A204.1 (cell line): ENCODE results near the gene DCBLD2.

Experiments
- FAIRE-seq: peaks from 2 replicates; lab custom pipeline; 2012; peaks lifted over from hg19 to GRCh38; lab: Jason Lieb, UNC

DCBLD2 gene

DNA sequence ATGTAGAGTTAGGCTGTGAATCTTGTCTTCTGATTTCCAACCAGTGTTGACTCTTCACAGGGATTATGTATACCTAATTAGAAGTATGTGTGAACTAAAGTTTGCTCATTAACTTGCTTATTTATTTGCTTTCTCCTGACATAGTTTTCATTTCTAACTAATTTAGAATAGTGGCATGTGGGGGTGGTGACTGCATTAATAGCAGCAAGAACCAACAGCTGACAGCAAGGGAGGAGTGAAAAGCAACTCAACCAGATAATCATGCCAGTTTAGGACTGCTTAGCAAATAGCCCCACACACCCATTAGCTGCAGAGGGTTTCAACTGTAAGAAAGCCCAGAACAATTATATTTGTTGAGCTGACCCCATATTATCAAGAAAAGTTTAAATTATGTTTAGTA lies 134.6 kb downstream of the DCBLD2 start:
- FAIRE-seq, result no peak

DNA sequence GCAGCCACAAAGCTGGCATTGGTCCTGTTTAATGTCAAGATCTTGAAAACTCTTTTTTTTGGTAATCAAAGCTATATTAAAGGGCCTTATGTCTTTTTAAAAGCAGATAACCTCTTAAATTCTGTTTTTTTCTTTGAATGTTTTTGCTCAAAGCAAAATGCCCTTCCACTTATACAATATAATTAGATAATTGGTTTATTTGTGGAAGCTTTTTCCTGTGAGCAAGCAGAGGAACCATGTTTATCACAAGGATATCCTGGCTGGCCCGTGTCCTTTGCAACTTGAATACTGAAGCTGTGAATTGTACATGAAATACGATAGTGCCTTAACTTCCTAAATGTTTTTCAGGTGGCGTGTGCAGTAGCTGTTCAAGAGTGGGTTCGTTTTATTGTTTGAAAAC lies 135.8 kb downstream of the DCBLD2 start:
- FAIRE-seq, result no peak

DNA sequence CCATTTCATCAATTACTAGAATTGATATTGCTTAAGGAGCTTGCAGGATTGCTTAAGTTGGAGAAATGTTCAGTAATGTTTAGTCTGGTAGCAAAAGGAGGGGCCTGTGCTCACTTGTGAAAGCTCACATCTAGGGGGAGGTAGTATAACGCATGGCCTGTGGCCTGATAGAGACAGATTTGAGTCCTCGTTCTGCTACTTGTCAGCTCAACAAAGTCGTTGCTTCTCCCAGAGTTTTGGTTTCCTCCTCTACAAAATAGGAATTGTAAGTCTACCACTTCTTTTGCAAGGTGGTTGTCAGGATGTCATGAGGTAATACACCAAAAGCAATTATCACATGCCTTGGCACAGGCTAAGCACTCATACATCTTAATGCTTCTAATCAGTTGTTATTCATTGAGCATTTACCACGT lies 137.0 kb downstream of the DCBLD2 start:
- FAIRE-seq, result no peak

DNA sequence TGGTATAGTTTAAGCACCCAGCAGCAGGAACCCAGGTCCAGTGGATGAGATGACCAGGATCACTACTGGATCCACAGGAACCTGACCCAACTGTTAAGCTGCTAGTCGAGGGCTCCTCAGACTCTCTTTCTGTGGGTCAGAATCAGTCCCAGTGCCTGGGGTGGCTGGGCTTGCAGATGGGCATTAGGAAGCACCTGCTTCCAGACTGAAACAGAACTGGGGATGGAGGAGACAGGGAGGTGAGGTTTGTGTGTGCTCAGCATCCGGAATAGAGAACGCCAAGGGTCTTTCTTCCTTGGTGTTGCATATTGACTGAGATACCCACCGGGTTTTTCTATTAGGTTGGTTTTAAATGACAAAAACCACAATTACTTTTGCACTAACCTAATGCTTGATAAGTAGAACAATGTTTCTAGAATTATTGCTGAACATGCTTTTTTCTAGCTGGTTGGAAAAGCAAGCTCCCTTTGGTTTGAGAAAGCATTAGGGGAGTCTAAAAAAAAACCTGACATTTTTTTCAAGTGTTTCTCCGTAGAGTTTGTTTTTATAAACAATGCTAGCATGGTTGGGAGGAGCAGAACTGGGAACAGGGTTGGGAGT lies 137.6 kb downstream of the DCBLD2 start:
- no peak for FAIRE-seq

DNA sequence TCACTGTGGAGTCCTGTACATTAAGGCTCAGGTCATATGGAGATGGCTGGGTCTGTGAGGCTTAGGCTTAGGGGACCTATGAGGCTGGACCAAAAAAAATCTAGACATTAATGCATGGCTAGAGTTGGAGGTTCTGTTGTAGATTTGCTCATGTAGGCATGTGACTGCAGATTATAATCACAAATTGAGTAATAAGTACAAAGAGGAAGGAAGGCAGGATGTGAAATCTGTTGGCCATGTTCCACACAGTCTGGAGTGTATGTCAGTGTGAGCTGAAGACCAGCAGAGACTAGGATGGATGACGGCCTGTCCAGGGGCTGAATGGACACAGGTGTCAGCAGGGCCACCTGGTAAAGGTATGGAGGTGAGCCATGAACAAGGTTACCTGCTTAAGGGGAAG lies 138.4 kb downstream of the DCBLD2 start, which contains the start of gene ST3GAL6:
TSS of gene ST3GAL6 (plus strand) at position 265 of the 400 bp plus-strand sequence. CDS start 5,101 bp downstream, outside the sequence.
- FAIRE-seq, result no peak

DNA sequence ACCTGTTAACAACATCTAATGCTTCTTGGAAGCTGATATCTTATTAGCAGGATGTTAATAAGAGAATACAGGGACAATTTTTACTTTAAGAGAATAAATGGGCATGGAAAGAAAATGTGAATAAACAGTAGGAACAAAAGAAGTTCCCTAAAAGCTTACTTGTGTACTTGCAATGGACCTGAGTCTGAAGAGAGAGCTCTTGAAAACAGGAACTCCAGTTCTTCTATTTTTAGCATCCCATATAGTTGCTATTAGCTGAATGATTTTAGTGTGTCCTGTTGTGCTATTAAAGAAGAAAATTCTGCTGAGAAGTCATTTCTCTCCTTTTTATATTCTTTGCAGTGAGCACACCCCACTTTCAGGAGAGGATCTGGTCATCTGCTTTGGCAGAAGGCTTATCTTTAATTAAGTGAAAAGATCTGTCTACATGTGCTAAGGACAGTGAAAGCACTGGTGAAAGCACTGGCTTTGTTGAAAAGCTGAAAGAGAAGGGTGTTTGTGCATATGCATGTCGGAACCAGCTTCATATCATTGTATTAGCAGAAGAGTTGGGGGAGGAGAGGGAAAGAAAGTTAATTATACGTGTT lies 139.8 kb downstream of the DCBLD2 start:
- no peak for FAIRE-seq

DNA sequence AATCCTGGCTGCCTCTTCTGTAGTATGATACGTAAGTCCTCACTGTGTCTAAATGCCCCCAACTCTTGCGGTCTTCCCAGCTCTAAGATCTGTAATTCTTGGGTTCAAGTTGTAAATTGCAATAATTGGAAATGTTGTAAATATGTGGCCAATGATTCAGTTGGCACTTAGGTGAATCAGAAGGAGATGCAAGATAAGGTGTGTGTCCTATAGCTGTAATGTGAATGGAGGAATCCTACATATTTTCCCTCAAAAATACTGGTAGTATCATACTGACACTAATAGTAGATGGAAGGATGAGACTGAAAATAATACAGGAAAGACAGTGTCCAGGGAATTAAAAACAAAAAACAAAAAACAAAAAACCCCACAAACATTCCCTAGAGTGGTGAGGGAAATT lies 141.9 kb downstream of the DCBLD2 start:
- no peak for FAIRE-seq

DNA sequence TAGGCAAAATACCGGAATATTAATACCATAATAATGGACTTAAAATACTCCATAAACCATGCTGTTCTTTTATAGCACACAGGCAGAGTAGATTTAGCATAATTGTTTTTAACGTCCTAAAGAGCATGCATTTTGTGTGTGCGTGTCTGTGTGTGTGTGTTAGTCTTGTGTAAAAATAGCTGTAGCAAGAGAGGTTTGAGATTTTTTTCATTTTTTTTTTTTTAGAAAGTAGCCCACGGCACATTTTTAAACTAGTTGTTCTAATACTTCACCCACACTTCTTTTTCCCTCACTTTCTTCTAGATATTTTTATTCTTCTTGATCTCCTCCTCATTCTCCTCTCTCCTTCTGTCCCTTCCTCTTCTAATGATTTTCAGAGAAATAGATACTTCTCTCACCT lies 145.9 kb downstream of the DCBLD2 start:
- no peak for FAIRE-seq

DNA sequence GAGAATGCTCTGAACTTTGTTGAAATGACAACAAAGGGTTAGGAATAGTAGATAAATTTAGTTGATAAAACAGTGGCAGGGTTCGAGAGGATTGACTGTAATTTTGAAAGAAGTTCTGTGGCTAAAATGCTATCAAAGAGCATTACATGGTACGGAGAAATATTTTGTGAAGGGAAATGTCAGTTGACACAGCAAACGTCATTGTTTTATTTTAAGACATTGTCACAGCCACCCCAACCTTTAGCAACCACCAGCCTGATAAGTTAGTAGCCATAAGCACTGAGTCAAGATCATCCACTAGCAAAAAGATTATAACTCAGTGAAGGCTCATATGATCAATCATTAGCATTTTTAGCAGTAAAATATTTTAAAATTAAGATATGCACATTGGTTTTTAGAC lies 147.0 kb downstream of the DCBLD2 start:
- FAIRE-seq, result no peak

DNA sequence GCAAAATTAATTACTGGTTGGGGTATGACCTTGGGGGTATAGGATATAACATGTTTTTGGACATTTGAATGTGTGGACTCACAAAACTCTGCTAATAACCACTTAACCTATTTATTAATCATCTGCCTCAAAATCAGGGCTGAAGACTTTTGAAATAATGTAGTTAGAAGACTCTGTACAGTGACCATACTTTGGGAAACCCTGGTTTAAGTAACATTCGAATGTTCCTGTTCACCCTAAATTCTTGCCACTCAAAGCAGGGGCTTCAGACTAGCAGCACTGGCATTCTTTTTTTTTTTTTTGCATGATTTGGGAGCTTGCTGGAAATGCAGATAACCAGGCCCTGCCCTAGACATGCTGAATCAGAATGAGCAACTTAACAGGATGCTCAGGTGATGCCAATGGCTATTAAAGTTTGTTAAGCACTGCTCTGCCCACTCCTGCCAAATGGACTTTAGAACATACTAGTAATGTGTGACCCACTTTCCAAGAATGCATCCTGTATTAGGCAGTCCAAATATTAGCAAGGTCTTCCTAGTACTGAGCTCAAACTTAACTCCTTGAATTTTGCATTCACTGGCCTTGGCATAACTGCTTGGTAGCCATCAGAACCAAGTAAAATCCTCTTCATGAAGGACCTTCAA lies 151.1 kb downstream of the DCBLD2 start:
- no peak for FAIRE-seq

DNA sequence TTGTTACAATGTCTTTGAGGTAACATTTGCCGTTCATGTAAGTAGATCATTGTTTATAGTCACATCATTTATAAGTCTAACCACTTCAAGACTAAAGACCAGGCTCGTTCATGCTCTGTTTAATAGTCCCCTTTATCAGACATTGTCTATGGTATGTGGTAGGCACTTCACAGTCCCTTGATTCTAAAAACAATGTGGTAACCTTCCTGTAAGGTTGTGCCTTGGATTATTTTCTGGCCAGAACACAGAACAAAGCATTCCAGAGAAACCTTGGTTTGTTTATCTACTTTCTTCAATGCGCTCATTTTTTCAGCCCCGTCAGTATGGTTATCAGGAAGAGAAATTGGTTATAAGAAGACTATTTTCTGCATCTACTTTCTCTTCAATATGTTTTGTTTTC lies 154.6 kb downstream of the DCBLD2 start:
- no peak for FAIRE-seq

DNA sequence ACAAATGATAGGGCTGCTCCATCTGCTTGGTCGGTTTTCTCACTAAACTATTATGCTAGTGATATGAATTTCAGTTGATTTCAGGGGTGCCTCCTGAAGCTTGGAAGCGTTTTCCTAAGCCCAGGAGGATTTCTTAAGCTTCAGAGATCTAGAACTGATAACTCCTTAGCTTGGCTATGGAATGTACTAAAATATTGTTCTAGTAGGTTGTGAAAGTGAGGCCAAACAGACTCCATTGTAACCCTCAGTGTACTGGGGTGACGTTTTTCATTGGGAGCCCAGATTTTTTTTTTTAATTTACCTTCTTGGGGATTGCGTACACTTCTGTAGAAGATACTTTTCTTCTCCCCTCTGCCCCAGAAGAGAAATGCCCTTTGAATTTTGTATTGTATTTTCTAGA lies 155.4 kb downstream of the DCBLD2 start:
- no peak for FAIRE-seq
